ENCODE results near the gene GPX1. TPM values are rescaled to one million over a fixed set of nuclear protein-coding genes. Genes with fewer than 3 reads are reported as not detected.

Gene GPX1
- total and polyA plus RNA-seq, 12 donors = 85.2 to 267 (median 114) TPM

DNA sequence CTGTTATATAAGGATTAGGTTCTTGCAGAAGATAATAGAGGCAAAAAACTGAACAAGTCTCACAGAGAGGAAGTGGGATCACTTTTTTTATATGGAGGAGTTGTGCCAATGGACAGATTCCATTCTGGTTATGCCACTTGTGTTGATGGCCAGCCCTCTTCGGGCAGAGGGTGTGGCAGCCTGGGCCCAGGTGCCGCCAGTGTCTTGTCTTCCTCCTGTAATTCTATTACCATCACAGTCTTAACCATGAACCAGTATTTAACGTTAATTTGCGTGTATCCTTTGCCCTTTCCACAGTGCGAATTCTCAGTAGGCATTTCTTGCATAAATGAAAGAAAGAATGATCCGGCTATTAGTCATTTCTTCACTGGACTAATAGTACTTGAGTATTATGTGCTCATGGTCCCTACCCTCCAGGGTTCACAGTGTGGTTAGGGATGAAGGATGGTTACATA is 11.3 kb downstream of the GPX1 start:
- intact Hi-C loops (cut with DNase I) = loop anchor here in 1 of 10 donors (10.0 kb wide), 1 partner anchor 98 kb away; no protein-coding TSS in a partner anchor
- TF ChIP-seq, protein P1, sequence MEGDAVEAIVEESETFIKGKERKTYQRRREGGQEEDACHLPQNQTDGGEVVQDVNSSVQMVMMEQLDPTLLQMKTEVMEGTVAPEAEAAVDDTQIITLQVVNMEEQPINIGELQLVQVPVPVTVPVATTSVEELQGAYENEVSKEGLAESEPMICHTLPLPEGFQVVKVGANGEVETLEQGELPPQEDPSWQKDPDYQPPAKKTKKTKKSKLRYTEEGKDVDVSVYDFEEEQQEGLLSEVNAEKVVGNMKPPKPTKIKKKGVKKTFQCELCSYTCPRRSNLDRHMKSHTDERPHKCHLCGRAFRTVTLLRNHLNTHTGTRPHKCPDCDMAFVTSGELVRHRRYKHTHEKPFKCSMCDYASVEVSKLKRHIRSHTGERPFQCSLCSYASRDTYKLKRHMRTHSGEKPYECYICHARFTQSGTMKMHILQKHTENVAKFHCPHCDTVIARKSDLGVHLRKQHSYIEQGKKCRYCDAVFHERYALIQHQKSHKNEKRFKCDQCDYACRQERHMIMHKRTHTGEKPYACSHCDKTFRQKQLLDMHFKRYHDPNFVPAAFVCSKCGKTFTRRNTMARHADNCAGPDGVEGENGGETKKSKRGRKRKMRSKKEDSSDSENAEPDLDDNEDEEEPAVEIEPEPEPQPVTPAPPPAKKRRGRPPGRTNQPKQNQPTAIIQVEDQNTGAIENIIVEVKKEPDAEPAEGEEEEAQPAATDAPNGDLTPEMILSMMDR (IDR thresholded peaks at IDR 0.05) = no peak
- Histone ChIP-seq H3K36me3 (no peaks in the 10 kb centered on the region), H3K27ac (peak overlapping the region in 7 of 10 donors; percentile 70 to 97 (median 83)), H3K4me3 (no peak overlapping the region), H3K4me1 (peaks cover 0 to 91% (median 16%) of the 10 kb centered on the region in 9 donors), H3K27me3 (no peaks in the 10 kb centered on the region), H3K9me3 (no peaks in the 10 kb centered on the region)
- WGBS, 2 donors = 88 to 92% methylated on average over 6 of the region's 6 CpGs
- DNase-seq (no peak), ATAC-seq (no peak)

DNA sequence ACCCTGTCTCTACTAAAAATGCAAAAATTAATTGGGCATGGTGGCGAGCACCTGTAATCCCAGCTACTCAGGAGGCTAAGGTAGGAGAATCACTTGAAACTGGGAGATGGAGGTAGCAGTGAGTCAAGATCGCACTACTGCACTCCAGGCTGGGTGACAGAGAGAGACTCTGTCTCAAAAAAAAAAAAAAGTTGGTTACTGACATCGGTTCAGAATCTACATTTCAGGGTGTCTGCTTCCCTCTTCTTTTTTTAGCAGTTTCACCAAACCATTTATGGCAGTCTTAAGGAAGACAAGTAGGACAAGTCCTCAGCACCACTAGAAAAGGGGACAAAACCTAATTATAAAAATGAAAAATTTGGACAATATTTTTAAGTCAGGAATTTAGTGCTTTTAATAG is 15.0 kb downstream of the GPX1 start:
- TF ChIP-seq, protein P1 (IDR thresholded peaks at IDR 0.05) = no peak
- ATAC-seq = no peak
- intact Hi-C loops (cut with DNase I) = loop anchor here in 9 of 10 donors (5.0 to 10.0 kb wide), 5 partner anchors 69 to 171 kb away; partner anchors contain the start of genes KLHDC8B (in 3 of the 9), RHOA (in 3 of the 9) and TCTA (in 3 of the 9)
- H3K4me1 ChIP-seq = peaks cover 8 to 90% (median 33%) of the 10 kb centered on the region in 9 donors
- DNase-seq = no peak
- no peaks in the 10 kb centered on the region for H3K27me3 ChIP-seq
- H3K4me3 ChIP-seq = no peak overlapping the region
- H3K9me3 ChIP-seq = no peaks in the 10 kb centered on the region
- H3K36me3 ChIP-seq = peaks cover 0 to 1% (median 0%) of the 10 kb centered on the region in 9 donors
- H3K27ac ChIP-seq = peak overlapping the region in 6 of 10 donors; percentile 8 to 97 (median 94)
- 84 to 91% methylated on average over 3 of the region's 3 CpGs for WGBS, 2 donors

DNA sequence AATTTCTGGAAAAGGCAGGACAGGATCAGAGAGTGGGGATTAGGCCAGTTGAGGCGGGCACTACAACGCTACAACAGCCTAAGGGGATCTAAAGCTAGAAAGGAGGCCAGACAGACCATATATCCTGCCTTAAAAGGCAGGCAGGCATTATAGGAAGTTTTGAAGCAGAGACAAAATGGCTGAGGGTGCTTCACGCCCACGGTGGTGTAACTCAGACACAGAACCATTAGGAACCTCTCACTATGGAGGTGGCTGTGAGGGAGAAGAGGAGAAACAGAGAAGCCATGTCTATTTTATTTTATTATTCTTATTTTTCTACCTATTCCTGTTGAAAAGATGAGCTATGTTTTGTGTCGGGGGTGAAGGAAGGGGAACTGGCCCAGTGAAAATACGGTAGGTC is 16.2 kb downstream of the GPX1 start:
- H3K36me3 ChIP-seq = peaks cover 0 to 13% (median under 1%) of the 10 kb centered on the region in 9 donors
- TF ChIP-seq, protein P1 (IDR thresholded peaks at IDR 0.05) = no peak
- no peaks in the 10 kb centered on the region for H3K27me3 ChIP-seq
- intact Hi-C loops (cut with DNase I) = loop anchor here in 9 of 10 donors (2.0 to 10.0 kb wide), 10 partner anchors 17 to 170 kb away; partner anchors contain the start of genes RHOA (in 4 of the 9), TCTA (in 4 of the 9), KLHDC8B (in 3 of the 9) and GPX1 (in 1 of the 9)
- WGBS, 2 donors = 91 to 94% methylated on average over 6 of the region's 6 CpGs
- peak overlapping the region in 8 of 10 donors; percentile 94 to 99 (median 96) for H3K27ac ChIP-seq
- DNase-seq (no peak), ATAC-seq (no peak)
- peaks cover 8 to 89% (median 37%) of the 10 kb centered on the region in 9 donors for H3K4me1 ChIP-seq
- no peaks in the 10 kb centered on the region for H3K9me3 ChIP-seq
- no peak overlapping the region for H3K4me3 ChIP-seq

DNA sequence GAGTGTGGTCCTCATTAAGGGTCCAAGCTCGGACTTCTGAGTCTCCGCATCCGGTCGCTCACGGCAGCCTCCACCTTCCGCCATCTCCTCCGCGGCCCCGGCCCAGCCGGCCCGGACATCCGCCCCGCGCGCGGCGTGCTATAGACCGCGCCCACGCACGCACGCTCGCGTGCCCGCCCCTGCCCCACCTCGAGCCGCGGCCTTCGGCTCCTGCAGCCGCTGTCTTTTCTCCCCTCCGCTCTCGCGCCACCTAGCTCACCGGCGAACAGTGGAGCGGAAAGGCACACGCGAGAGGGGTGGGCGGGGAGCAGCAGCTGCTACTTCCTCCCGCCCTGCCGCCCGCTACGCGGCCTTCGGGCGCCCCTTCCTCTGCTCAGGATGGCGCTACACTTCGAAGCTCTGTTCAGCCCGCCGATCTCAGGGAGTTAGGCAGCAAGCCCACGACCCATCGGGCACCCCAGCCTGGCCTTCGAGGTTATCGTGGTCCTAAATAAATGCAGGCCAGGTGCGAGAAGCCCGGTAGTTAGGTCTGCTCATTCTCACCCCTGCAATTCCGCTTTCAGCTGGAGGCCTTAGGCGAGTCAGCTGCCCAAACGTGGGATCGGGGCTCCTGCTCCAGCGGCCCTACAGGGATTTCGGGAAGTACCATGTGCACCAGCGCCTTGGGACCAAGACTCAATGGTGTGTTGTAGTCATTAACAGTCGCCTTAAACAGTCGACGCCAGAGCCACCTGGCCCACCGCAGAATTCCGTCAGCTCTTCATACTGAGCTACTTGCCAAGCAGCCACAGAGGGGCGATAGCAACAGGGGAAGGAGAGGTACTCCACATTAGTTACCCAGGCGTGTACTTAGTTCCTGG is 18.0 kb downstream of the GPX1 start, which contains the start of gene USP4:
Gene USP4, minus strand, starts transcription at position 113 of the 860 bp plus-strand sequence. Its CDS starts 29 bp downstream, at position 84.
- intact Hi-C loops (cut with DNase I) = loop anchor here in 9 of 10 donors (1.0 to 10.0 kb wide), 12 partner anchors 19 to 169 kb away; partner anchors contain the start of genes TCTA (in 5 of the 9), KLHDC8B (in 4 of the 9), RHOA (in 4 of the 9) and GPX1 (in 1 of the 9)
- Histone ChIP-seq H3K36me3 (peaks cover 0 to 31% (median 9%) of the 10 kb centered on the region in 9 donors), H3K27me3 (no peaks in the 10 kb centered on the region), H3K4me3 (peak within 1 kb of the TSS; percentile 60 to 96 (median 78)), H3K27ac (peak within 1 kb of the TSS; percentile 94 to 99 (median 96)), H3K9me3 (no peaks in the 10 kb centered on the region), H3K4me1 (peaks cover 8 to 77% (median 34%) of the 10 kb centered on the region in 9 donors)
- DNase-seq (peak; percentile 91), ATAC-seq (peak; percentile 95 to 99 (median 96))
- TF ChIP-seq, protein P1 (IDR thresholded peaks at IDR 0.05) = peak in 6 of 9 donors; percentile 20 to 72 (median 52)
- WGBS, 2 donors = 1% methylated on average over 58 to 70 of the region's 70 CpGs

Data from heart right ventricle (tissue), 16 donors.